ENCODE measurements around the gene RUBCN.
"Not testable (repeated sequence)": the region's sequence is repeated elsewhere in the genome, so short reads cannot be mapped to it uniquely, and the experiment has no call there.

RUBCN gene

DNA sequence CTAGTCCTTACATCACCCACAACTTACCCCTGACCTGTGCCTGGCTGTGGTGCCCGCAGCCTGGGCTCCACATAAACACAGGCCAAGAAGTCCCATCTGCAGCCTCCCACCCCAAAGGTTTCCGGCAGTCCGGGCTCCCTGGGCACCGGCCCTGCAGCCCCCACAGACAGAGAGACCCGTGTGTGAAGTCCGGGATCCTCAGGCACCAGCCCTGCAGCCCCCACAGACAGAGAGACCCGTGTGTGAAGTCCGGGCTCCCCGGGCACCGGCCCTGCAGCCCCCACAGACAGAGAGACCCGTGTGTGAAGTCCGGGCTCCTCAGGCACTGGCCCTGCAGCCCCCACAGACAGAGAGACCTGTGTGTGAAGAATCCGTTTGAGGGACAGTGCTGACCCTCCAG is 78.0 kb downstream of the RUBCN start:
- not testable (repeated sequence) for DNase-seq (ENCODE audit: low read depth, low spot score)

DNA sequence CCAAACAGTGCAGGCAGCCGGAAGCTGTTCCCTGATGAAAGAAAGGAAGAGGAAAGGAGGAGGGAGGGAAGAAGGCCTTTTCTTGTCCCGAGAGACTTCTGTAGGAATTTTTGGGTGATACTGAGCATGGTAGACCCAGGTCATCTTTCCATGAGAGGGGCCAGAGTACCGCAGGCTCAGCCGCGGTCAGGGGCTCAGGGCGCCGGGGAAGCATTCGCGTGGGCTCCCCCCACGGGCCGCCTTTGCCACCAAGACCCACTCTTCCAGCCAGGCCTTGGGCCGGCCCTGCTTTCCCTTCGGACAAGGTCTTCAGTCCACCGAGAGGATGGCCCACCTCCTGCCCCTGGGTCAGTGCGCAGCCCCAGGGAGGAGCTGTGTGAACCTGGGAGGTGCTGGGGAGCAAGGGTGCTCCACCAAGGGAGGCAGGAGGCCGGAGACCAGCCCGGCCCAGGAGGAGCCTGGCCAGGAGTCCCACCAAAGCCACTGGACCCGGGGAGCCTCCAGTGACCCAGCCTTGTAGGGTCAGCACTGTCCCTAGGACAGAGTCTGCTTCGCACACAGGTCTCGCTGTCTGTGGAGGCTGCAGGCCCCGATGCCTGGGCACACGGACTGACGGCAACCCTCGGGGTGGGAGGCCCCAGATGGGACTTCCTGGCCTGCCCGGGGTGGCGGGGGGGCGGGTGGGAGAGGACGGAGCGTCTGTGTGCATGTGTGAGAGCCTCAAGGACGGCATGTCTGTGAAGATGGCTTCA is 79.0 kb downstream of the RUBCN start:
- DNase-seq (ENCODE audit: low read depth, low spot score), result not testable (repeated sequence)

DNA sequence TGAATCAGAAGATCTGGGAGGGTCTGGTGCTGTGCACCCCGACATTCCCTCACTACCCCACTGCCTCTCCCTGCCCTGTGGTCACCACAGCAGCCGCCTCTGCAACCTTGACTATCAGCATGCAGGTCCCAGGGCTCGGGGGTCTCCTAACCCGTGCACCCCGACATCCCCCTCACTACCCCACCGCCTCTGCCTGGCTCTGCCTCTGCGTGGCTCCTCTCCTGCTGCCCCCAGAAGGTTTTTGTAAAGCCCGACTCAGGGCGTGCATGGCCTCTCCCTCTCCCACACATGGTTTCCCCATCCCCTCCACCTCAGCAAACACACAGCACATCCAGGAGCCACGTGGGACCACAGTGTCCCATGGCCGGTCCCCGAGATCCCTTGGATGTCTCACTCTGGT is 79.7 kb downstream of the RUBCN start:
- DNase-seq (ENCODE audit: low read depth, low spot score), result not testable (repeated sequence)

DNA sequence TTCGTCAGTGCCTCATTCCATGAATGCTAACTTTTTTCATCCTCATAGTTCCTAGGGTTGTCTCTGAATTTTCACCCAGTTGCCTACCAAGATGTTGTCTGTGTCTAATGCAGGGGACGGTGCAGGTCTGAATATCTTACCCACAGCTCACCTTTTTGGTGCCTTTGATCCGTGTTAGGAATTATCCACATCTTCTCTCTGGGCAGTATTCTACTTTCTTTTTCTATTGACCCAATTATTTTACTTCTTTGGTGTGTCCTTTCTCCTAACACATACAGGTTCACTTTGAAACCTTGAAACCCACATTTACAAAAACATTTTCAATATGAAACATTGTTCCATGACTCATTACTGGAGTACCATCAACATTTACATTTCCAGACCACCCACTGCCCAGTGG is 80.6 kb downstream of the RUBCN start:
- not testable (repeated sequence) for DNase-seq (ENCODE audit: low read depth, low spot score)

DNA sequence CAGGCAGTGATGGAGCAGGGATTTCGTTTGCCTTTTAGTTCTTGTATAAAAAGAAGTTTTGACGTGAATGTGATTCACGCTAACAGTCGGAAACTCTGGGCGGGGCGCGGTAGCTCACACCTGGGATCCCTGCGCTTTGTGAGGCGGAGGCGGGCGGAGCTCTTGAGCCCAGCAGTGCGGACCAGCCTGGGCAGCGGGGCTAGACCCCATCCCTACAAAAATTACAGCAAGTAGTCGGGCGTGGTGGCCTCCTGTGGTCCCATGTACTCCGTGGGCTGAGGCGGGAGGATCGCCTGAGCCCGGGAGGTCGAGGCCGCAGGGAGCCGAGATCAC is 81.7 kb downstream of the RUBCN start:
- not testable (repeated sequence) for DNase-seq (ENCODE audit: low read depth, low spot score)

DNA sequence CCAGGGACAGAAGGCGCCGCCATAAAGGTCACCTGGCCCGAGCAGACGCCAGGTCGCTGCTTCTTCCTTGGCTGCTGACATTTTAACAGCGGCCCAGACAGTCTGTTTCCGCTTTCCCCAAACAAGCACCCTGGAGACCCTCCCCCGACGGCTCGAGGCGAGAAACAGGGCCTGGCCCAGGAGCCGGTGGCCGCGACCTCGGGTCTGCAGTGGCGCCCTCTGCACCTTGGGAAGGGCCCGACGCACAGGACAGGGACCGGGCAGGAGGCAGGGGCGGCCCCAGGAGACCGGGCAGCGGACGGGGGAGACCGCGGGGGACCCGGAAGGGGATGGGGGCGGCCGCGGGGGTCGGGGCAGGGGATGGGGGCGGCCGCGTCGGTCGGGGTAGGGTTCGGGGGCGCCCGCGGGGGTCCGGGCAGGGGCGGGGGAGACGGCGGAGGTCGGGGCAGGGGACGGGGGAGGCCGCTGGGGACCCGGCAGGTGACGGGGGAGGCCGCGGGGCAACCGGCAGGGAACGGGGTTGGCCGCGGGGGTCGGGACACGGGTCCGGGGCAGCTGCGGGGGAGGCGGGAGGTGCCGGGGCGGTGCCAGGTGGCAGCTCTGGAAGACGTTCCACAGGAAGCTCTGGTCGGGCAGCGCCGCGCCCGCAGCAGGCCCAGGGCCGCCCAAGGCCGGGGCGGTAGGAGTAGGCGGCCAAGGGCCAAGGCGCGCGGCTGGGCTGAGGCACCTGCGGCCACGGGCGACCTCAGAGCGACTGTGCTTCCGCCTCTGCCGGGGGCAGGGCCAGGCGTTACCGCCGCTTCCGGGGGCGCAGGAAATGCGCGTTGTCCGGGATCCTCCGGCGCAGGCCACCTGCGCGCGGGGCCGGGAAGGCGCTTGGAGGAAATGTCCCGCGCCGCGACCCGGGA is 82.4 kb downstream of the RUBCN start:
- not testable (repeated sequence) for DNase-seq (ENCODE audit: low read depth, low spot score)

DNA sequence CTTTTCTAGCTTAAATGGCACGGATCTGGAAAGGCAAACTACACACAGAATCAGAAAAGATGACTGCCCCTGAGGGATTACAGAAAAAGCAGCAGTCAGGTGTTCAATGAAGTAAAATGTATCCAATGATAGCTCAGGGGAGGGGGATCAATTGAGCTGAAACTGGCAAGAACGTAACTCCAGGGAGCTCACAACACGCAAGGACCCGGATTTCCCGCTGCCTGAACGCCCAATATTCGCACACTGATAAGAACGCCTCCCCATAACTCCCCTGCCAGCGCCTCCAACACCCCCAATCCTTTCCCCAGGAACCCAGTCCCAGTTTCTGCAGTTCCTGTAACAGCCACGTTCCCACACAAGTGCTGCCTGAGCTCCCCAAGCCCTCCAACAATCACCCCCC is 83.8 kb downstream of the RUBCN start:
- DNase-seq (ENCODE audit: low read depth, low spot score), result not testable (repeated sequence)

DNA sequence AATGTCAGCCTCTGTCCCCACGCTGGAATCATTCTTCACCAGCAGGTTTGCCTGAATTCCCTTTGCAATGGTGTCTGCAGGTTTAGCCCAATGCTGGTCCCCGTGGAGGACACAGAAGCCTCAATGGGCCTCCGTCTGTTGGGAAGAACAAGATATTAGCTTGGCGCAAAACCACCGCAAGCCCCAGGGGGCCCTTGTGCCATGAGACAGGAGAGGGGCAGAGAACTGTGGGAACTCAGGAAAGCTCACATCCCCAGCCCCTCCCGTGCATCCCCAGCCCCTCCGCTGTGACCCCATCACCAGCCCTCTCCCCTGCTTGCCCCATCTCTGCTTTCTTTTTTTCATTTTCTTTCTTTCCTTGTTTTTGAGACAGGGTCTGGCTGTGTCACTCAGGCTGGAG is 89.1 kb downstream of the RUBCN start:
- not testable (repeated sequence) for DNase-seq (ENCODE audit: low read depth, low spot score)

DNA sequence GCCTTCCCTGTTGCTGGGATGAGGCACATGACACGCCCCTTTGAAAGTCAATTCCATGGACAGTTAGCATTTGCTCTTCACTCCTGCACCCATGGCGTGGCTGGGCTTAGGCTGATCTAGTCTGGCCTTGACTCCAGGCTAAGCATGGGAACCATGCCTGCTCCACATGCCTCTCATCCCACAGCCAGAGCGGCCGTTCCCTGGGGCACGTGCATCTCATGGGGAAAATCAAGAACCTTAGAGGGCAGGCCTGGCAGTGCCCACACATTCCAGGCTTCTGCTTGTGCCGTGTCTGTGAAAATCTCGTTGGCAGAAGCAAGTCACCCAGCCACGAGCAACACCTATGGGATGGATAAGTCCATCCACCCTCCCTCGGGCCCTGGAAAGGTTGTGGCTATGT is 89.5 kb downstream of the RUBCN start:
- not testable (repeated sequence) for DNase-seq (ENCODE audit: low read depth, low spot score)

DNA sequence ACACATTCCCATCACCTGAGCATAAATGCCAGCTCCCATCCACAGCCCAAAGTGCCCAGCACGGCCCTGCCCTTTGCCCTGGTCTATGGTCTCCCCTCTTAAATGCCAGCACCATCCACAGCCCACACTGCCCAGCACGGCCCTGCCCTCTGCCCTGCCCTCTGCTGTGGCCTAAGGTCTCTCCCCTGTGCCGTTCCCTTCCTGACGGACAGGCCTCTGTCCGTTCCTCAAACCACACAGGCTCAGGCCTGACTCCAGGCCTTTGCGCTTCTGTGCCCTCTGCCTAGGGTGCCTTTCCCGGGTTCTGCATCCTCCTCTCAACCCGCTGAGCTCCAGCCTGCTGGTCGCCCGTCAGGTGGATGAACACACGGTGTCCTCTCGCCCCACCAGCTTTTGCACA is 90.4 kb downstream of the RUBCN start:
- DNase-seq (ENCODE audit: low read depth, low spot score), result not testable (repeated sequence)

DNA sequence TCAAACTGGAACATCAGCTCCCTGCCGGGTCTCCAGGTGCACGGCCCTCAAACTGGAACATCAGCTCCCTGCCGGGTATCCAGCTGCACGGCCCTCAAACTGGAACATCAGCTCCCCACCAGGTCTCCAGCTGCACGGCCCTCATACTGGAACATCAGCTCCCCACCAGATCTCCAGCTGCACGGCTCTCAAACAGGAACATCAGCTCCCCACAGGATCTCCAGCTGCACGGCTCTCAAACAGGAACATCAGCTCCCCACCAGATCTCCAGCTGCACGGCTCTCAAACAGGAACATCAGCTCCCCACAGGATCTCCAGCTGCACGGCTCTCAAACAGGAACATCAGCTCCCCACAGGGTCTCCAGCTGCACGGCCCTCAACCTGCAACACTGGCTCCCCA is 99.1 kb downstream of the RUBCN start:
- not testable (repeated sequence) for DNase-seq (ENCODE audit: low read depth, low spot score)

DNA sequence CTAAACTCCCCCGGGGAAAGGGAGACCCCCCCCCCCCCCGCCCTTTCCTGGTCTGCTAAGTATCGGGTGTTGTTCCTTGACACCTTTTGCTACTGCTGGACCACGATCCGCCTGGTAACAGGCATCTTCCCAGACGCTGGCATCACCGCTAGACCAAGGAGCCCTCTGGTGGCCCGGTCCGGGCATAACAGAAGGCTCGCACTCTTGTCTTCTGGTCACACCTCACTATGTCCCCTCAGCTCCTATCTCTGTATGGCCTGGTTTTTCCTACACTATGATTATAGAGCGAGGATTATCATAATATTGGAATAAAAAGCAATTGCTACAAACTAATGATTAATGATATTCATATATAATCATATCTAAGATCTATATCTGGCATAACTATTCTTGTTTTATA is 104.7 kb downstream of the RUBCN start:
- DNase-seq (ENCODE audit: low read depth, low spot score), result not testable (repeated sequence)

DNA sequence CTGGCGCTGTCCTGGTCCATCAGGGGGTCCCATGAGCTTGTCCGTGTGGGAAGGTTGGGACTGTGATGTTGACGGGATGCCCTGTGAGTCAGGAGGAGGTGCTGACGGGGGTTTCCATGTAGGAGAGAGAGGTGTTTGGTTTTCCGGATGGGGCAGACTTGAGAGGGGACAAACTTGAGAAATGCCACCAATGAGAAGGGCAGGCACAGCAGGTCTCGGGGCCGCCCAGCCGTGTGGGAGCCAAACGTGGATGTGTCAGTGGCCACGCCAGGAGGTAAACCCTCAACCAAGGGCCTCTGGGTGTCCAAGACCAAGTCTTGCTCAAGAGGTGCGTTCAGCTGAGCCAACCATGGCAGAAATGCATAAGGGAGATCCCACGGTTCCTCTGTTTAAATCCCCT is 105.9 kb downstream of the RUBCN start:
- not testable (repeated sequence) for DNase-seq (ENCODE audit: low read depth, low spot score)

DNA sequence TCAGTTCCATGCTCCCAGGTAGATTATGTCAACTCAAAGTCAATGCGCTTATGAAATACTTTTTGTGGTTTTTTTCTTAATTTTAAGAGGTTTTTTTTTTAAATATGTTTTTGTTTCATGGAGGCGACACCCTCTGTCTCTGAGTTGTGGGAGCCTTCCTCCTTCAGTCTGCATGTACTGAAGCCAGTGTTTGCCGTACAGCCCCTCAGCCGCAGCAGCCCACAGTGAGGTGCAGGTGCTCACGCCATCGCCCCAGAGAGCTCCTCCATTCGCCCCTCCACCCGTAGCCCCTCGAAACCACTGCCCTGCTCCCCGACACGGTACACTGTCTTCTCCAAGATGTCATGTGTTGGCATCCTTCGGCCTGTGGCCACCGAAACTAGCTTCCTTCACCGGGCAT is 107.4 kb downstream of the RUBCN start:
- not testable (repeated sequence) for DNase-seq (ENCODE audit: low read depth, low spot score)

DNA sequence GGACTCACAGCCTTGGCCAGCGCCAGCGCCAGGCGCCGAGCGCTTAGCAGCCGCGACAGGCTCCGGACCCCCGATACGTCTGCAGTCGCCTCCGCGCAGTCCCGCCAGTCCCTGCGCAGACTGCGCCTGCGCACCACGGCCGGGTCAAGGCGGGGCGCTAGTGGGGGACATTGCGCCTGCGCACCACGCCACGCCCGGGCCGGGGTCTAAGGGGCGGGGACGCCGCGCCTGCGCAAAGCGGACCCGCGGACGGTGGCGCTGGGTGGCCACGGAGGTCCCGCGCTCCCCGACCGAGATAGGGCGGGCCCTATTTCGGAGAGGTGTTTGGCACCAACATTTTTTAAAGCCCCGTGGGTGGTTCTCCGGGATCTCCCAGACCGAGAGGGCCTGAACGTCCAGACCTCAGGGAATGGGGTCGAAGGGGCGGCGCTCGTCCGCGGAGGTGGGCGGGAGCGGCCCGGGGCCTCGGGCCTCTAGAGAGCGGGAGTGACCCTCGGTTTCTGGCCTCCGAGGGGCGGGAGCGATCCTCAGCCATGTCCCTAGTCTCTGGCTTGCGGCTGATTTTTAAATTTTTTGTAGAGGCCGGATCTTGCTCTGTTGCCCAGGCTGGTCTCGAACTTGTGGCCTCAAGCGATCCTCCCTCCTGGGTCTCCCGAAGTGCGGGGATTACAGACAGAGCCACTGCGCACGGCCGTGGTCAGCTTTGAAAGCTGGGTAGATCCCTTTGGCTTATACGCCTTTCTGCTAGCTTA is 108.8 kb downstream of the RUBCN start:
- peak; percentile 35 for DNase-seq (ENCODE audit: low read depth, low spot score)

DNA sequence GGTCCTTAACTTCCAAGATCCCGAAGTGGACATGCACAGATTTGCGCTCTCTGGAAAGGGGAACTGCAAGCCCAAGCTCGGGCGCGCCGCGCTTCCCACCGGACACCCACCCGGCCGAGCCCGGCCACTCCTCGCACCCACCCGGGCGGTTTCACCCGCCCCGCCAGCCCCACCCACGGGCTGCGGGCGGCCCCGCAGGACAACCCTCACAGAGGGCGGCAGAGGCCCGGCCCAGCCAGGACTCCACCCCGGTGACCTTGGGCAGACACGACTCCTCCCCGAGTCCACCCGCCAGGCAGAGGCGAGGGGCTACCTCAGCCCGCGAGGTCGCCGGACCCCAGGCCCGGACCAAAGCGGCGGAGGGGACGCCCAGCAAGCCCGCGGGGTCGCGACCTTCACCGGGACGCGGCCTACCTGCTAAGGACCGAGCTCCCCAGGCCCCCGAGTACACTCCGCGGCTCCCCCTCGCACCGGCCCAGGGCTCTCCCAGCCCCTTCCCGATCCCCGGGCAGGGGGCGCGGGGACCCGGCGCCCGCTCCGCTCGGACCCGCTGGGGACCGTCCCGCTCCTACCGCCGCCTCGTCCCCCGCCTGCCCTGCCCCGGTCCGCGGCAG is 109.4 kb downstream of the RUBCN start:
- not testable (repeated sequence) for DNase-seq (ENCODE audit: low read depth, low spot score)

DNA sequence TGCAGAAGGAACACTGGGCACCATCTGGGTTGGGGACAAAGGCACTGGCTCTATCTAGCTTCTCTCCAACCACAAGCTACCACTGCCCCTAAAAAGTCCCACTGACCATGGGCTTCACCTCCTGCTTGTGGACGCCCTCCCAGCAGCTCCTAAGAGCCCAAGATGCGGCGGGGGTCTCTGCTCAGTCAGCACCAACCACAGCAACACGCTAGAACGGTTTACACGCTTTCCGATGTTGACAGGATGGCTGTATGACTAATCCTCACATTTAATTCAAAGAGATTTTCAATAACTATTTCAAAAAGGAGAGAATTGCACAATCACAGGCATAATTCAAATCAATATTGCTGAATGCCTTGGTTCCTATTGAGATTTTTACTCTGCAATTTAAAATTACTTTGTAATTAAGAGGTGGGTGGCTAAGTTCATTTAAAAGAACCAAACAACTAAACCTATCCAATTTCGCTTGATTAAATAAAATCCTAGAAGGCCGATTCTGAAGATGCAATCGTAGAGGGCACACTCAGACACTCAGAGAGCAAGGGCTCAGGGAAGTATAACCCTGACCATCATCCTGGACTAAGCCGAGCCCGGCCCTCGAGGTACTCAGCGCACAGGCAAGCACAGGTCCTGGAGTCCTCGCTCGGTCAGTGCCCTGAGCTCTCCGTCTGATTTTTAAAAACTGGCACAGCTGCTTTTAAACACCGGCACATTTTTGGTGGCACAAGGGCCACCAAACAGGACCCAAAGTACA is 110.1 kb downstream of the RUBCN start:
- not testable (repeated sequence) for DNase-seq (ENCODE audit: low read depth, low spot score)

DNA sequence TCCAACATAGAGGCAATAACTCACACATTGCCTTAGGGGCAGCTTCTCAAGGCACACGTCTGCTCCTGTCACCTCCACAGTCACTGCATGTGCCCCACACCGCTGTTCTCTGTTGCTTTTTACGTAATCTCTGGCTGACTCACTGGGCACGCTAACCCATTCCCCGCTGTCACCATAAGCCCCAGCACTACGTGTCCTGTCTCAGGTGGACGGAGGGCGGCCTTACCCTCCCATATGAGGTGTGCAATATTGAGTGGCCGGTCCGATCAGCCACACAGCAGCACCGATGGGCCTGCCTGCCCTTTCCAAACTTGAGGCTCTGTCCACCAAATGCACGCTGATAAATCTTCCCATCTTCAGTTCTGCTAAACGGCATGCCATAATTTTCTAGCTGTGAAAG is 115.2 kb downstream of the RUBCN start:
- not testable (repeated sequence) for DNase-seq (ENCODE audit: low read depth, low spot score)
